ENCODE measurements around the gene SERPINA5. TPM values are rescaled to one million over a fixed set of nuclear protein-coding genes. Genes with fewer than 3 reads are reported as not detected.
A peak's percentile ranks its signal among the peaks of the same experiment; 100 is the strongest.
"Not testable (repeated sequence)": the region's sequence is repeated elsewhere in the genome, so short reads cannot be mapped to it uniquely, and the experiment has no call there.

The SERPINA5 gene
- total and polyA plus RNA-seq, 8 donors: 52.3 to 139 (median 96.0) TPM

DNA sequence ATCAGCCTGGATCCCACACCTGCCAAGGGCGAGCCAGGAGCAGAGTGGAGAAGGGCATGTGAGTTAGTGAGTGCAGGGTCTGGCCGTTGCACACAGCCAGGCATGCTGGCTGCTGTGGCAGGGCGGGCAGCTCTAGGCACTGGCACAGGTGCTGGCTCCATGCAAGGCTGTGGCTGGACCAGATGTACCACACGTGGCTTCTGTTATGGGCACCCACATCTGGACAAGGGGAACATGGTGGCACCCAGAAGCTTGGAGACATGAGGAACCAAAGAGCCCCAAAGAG lies 51.0 kb downstream of the SERPINA5 start:
- no peak for ATAC-seq
- intact Hi-C loops (cut with DNase I): no loop called here
- peak in 1 of 6 donors; percentile 49 for DNase-seq
- Histone ChIP-seq H3K4me1 (peaks cover 0 to 5% (median 3%) of the 10 kb centered on the region in 3 donors), H3K4me3 (no peak overlapping the region), H3K27me3 (no peaks in the 10 kb centered on the region), H3K9me3 (no peaks in the 10 kb centered on the region), H3K36me3 (no peaks in the 10 kb centered on the region), H3K27ac (no peak overlapping the region)
- no peak for FAIRE-seq
- WGBS, 2 donors: 81 to 92% methylated on average over 4 of the region's 4 CpGs
- TF ChIP-seq, protein P1, sequence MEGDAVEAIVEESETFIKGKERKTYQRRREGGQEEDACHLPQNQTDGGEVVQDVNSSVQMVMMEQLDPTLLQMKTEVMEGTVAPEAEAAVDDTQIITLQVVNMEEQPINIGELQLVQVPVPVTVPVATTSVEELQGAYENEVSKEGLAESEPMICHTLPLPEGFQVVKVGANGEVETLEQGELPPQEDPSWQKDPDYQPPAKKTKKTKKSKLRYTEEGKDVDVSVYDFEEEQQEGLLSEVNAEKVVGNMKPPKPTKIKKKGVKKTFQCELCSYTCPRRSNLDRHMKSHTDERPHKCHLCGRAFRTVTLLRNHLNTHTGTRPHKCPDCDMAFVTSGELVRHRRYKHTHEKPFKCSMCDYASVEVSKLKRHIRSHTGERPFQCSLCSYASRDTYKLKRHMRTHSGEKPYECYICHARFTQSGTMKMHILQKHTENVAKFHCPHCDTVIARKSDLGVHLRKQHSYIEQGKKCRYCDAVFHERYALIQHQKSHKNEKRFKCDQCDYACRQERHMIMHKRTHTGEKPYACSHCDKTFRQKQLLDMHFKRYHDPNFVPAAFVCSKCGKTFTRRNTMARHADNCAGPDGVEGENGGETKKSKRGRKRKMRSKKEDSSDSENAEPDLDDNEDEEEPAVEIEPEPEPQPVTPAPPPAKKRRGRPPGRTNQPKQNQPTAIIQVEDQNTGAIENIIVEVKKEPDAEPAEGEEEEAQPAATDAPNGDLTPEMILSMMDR (IDR thresholded peaks at IDR 0.05): no peak

DNA sequence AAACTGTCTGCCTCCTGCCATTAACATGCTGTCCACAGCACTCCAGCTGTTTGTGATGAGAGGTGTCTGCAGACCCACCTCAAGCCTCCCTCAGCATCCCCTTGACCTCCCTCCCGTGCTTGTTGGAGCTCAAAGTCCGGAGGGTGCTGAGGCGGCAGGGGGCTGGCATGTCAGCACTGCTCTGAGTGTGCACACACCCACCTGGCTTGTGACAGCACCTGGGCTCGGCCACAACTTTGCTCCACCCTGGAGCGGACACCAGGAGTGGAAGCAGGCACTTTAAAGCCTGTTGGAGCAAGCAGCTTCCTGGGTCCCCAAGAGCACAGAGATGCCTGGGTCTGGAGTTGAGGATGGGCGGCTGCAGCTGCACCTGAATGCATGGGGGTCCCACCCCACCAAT lies 51.9 kb downstream of the SERPINA5 start:
- peaks cover 0 to 5% (median 3%) of the 10 kb centered on the region in 3 donors for H3K4me1 ChIP-seq
- no peaks in the 10 kb centered on the region for H3K9me3 ChIP-seq
- H3K4me3 ChIP-seq: no peak overlapping the region
- TF ChIP-seq, protein P1 (IDR thresholded peaks at IDR 0.05): no peak
- WGBS, 2 donors: 71 to 86% methylated on average over 6 of the region's 6 CpGs
- DNase-seq (peak in 1 of 6 donors; percentile 49), FAIRE-seq (no peak), ATAC-seq (no peak)
- no peak overlapping the region for H3K27ac ChIP-seq
- H3K27me3 ChIP-seq: no peaks in the 10 kb centered on the region
- H3K36me3 ChIP-seq: no peaks in the 10 kb centered on the region
- intact Hi-C loops (cut with DNase I): no loop called here

DNA sequence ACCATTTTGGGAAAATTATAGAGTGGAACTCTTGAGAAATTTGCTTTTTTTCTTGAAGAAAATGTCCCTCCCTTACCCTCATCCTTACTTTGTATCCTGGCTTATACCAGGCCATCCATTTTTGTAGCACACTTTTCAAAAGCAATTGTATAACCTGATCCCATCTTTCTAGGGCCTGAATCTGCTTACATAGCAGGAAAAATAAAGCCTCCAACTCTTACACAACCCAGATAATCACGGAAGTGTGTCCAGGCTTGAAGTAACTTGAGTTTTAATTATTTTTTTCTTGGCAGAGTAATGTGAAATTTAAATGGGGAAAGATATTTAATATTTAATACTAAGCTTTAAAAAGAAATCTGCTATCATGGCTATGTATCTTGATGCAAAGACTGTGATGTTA lies 53.9 kb downstream of the SERPINA5 start:
- DNase-seq (no peak), ATAC-seq (no peak)
- TF ChIP-seq, protein P1 (IDR thresholded peaks at IDR 0.05): no peak

DNA sequence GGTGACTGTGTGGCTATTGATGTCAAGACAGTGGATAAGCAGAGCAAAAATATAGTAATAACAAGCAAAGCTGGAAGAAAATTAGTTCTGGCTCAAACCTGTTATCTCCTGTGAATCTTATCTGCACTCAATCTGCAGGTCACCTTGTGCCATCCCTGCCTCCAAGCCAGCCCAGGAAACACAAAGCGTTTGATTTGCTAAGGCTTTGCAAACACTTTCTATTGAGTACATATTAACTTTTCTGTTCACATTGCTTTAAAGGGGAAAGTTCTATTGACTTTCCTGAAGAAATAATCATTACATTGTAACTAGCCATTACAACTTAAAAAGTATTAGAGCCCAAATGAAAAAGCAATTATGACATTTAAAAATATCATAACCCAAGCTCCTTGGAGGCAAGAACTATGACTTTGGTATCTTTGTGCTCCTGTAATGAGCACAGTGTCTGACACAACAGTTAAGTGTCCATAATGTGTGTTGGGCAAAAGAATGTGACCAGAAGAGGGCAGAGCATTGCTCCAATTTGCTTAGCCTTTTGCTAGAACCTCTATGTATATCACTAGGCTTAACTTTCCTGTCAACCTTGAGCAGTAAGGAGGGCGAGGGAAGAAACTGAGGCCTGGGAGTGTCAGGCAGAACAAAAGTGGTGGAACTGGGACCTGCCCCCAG lies 55.7 kb downstream of the SERPINA5 start:
- Histone ChIP-seq H3K27me3 (no peaks in the 10 kb centered on the region), H3K27ac (peak overlapping the region in 1 of 4 donors; percentile 23), H3K9me3 (no peaks in the 10 kb centered on the region), H3K4me3 (no peak overlapping the region), H3K36me3 (no peaks in the 10 kb centered on the region), H3K4me1 (peaks cover 0 to 5% (median 3%) of the 10 kb centered on the region in 3 donors)
- TF ChIP-seq, protein P1 (IDR thresholded peaks at IDR 0.05): no peak
- 43 to 46% methylated on average over 2 of the region's 2 CpGs for WGBS, 2 donors
- FAIRE-seq: no peak
- intact Hi-C loops (cut with DNase I): no loop called here
- ATAC-seq: peak in 3 of 4 donors; percentile 36 to 78 (median 69)
- peak in 1 of 6 donors; percentile 6 for DNase-seq

More for the DNA sequence above, 53.9 kb downstream of the SERPINA5 start:
- FAIRE-seq: no peak
- 42 to 46% methylated on average over 1 of the region's 1 CpG for WGBS, 2 donors
- Histone ChIP-seq H3K4me3 (no peak overlapping the region), H3K36me3 (no peaks in the 10 kb centered on the region), H3K27ac (no peak overlapping the region), H3K27me3 (no peaks in the 10 kb centered on the region), H3K9me3 (no peaks in the 10 kb centered on the region), H3K4me1 (peaks cover 0 to 5% (median 3%) of the 10 kb centered on the region in 3 donors)
- intact Hi-C loops (cut with DNase I): no loop called here

DNA sequence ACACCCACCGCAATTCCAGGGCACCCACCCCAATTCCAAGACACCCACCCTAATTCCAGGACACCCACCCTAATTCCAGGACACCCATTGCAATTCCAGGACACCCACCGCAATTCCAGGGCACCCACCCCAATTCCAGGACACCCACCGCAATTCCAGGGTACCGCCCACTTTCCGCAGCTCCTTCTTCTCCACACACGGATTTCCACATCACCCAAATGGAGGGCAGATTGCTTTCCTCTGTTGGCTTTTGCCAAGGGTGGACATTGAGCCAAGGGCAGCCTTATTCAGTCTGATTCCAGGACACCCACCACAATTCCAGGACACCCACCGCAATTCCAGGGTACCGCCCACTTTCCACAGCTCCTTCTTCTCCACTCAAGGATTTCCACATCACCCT lies 56.6 kb downstream of the SERPINA5 start:
- ATAC-seq; H3K27ac ChIP-seq; H3K9me3 ChIP-seq; H3K27me3 ChIP-seq; FAIRE-seq; H3K4me3 ChIP-seq; H3K4me1 ChIP-seq; H3K36me3 ChIP-seq; intact Hi-C loops (cut with DNase I): not testable (repeated sequence)
- DNase-seq: peak in 1 of 6 donors; percentile 5
- WGBS, 2 donors: 90 to 91% methylated on average over 7 to 8 of the region's 8 CpGs

Measured in pancreas (tissue), 10 donors.